Liver (tissue), 9 donors: ENCODE results near the gene PDE4B. TPM values are rescaled to one million over a fixed set of nuclear protein-coding genes. Genes with fewer than 3 reads are reported as not detected.

Experiments used
- DNase-seq: peaks from one replicate; pipeline ENCODE4 v3.0.0-alpha.2; 2017; ENCODE audit warnings: low spot score
- H3K27ac ChIP-seq, 2 donors: one replicate each; pipeline ENCODE4 v1.7.0; 2013; ENCODE audit warnings: inconsistent platforms in 2 of 2, low read length in 2 of 2, control low read depth in 1 of 2, low read depth in 1 of 2, mild to moderate bottlenecking in 1 of 2
- H3K27me3 ChIP-seq, 4 donors: one replicate each; pipeline versions ENCODE4 v1.6.1 to v1.7.0; 2013; ENCODE audit warnings: low read length in 3 of 4, inconsistent platforms in 1 of 4, mild to moderate bottlenecking in 1 of 4, moderate library complexity in 1 of 4; ENCODE audit not compliant: control insufficient read depth in 4 of 4, insufficient read depth in 4 of 4
- H3K36me3 ChIP-seq, 4 donors: one replicate each; pipeline versions ENCODE4 v1.6.1 to v1.7.0; 2013; ENCODE audit warnings: low read length in 3 of 4, mild to moderate bottlenecking in 3 of 4, low read depth in 1 of 4, moderate library complexity in 1 of 4; ENCODE audit not compliant: control insufficient read depth in 4 of 4, insufficient read depth in 3 of 4
- H3K4me1 ChIP-seq, 4 donors: one replicate each; pipeline versions ENCODE4 v1.6.1 to v1.7.0; 2013; ENCODE audit warnings: low read length in 3 of 4, mild to moderate bottlenecking in 3 of 4, moderate library complexity in 1 of 4; ENCODE audit not compliant: control insufficient read depth in 4 of 4, insufficient read depth in 4 of 4
- H3K4me3 ChIP-seq, 3 donors: one replicate each; pipeline versions ENCODE4 v1.6.1 to v1.7.0; 2013; ENCODE audit warnings: low read length in 3 of 3, control low read depth in 1 of 3, low read depth in 1 of 3, mild to moderate bottlenecking in 1 of 3
- H3K9ac ChIP-seq, 2 donors: one replicate each; pipeline ENCODE4 v1.7.0; 2013; ENCODE audit warnings: low read length in 2 of 2, mild to moderate bottlenecking in 2 of 2, moderate library complexity in 2 of 2, control low read depth in 1 of 2, low read depth in 1 of 2
- H3K9me3 ChIP-seq, 4 donors: one replicate each; pipeline versions ENCODE4 v1.6.1 to v1.7.0; 2013; ENCODE audit warnings: low read length in 3 of 4; ENCODE audit not compliant: control insufficient read depth in 4 of 4
- ATF3 ChIP-seq: IDR thresholded peaks from 2 replicates; pipeline ENCODE4 v1.6.1; 2016; ENCODE audit warnings: antibody characterized with exemption
- CTCF ChIP-seq: fragments of 150-350 bp; IDR thresholded peaks from 2 replicates; pipeline ENCODE4 v1.5.1; 2017; ENCODE audit warnings: improper control_type of control experiment, low read depth, low read length; ENCODE audit not compliant: missing input control
- EGR1 ChIP-seq, 2 donors: IDR thresholded peaks; 2 replicates each; pipeline ENCODE4 v1.6.1; 2016 to 2018; ENCODE audit warnings: antibody characterized with exemption in 2 of 2, low read depth in 2 of 2
- FOXA1 ChIP-seq: IDR thresholded peaks from 2 replicates; pipeline ENCODE4 v1.6.1; 2016; ENCODE audit warnings: antibody characterized with exemption
- FOXA2 ChIP-seq: IDR thresholded peaks from 2 replicates; pipeline ENCODE4 v1.6.1; 2016; ENCODE audit warnings: antibody characterized with exemption
- GABPA ChIP-seq, 2 donors: IDR thresholded peaks in 1 of 2; conservative IDR thresholded peaks in 1 of 2; 2 replicates each; pipeline ENCODE4 v1.6.1; 2016; ENCODE audit warnings: antibody characterized with exemption in 2 of 2, mild to moderate bottlenecking in 1 of 2, moderate library complexity in 1 of 2
- HNF4A ChIP-seq, 2 donors: conservative IDR thresholded peaks; 2 replicates each; pipeline ENCODE4 v1.6.1; 2016; ENCODE audit warnings: antibody characterized with exemption in 2 of 2, mild to moderate bottlenecking in 2 of 2
- HNF4G ChIP-seq: IDR thresholded peaks from 2 replicates; pipeline ENCODE4 v1.6.1; 2016; ENCODE audit warnings: antibody characterized with exemption
- JUND ChIP-seq, 2 donors: IDR thresholded peaks; 2 replicates each; pipeline ENCODE4 v1.6.1; 2016; ENCODE audit warnings: antibody characterized with exemption in 2 of 2
- MAX ChIP-seq: IDR thresholded peaks from 2 replicates; pipeline ENCODE4 v1.6.1; 2016; ENCODE audit warnings: antibody characterized with exemption
- NR2F2 ChIP-seq: IDR thresholded peaks from 2 replicates; pipeline ENCODE4 v1.6.1; 2016; ENCODE audit warnings: antibody characterized with exemption
- REST ChIP-seq: IDR thresholded peaks from 2 replicates; pipeline ENCODE4 v1.6.1; 2016; ENCODE audit warnings: antibody characterized with exemption, mild to moderate bottlenecking
- RXRA ChIP-seq, 2 donors: IDR thresholded peaks; 2 replicates each; pipeline ENCODE4 v1.6.1; 2017 to 2018; ENCODE audit warnings: antibody characterized with exemption in 2 of 2, mild to moderate bottlenecking in 1 of 2
- SP1 ChIP-seq: IDR thresholded peaks from 2 replicates; pipeline ENCODE4 v1.6.1; 2018; ENCODE audit warnings: antibody characterized with exemption, mild to moderate bottlenecking
- TAF1 ChIP-seq: conservative IDR thresholded peaks from 2 replicates; pipeline ENCODE4 v1.6.1; 2016; ENCODE audit warnings: antibody characterized with exemption, mild to moderate bottlenecking
- YY1 ChIP-seq: IDR thresholded peaks from 2 replicates; pipeline ENCODE4 v1.6.1; 2016; ENCODE audit warnings: antibody characterized with exemption, mild to moderate bottlenecking
- ZBTB33 ChIP-seq: IDR thresholded peaks from 2 replicates; pipeline ENCODE4 v1.6.1; 2016; ENCODE audit warnings: antibody characterized with exemption
- WGBS: extraction: QIAGEN DNeasy Blood & Tissue Kit; methylation state at CpG from one replicate; pipeline ENCODE4 v1.1.7; 2013; 5-methylcytosine and 5-hydroxymethylcytosine counted together
- polyA plus RNA-seq, 2 donors: library from polyadenylated mRNA; stranded (reverse) in 1 of 2; unstranded in 1 of 2; fragments of 200-250 nt in 1 of 2; fragments of >200 nt in 1 of 2; fragmentation: Nextera tagmentation in 1 of 2; extraction: Ambion mirVana in 1 of 2; gene quantifications; one replicate each; pipeline versions ENCODE4 v1.2.1 to v1.2.3, GENCODE V29; 2013 to 2015
- total RNA-seq, 2 donors: library from RNA; depleted of rRNA; stranded (reverse); fragments of >200 nt; gene quantifications; one replicate each; pipeline ENCODE4 v1.2.3, GENCODE V29; 2014
- donor health status: healthy.
- donor health status: healthy.
- donor health status: healthy.
- donor health status: healthy.
- donor health status: healthy.

Gene PDE4B
- total and polyA plus RNA-seq, 4 donors, result 1.9 to 3.9 (median 2.7) TPM

- TF ChIP-seq REST, result no peak
Observed at GRCh38 chr1:66156144-66156543, 363.4 kb downstream of the PDE4B start (continued).

- Histone ChIP-seq H3K27me3 (peaks cover 0 to 5% (median 2%) of the 10 kb centered on the region in 4 donors), H3K36me3 (no peaks in the 10 kb centered on the region), H3K9ac (no peak overlapping the region), H3K9me3 (no peaks in the 10 kb centered on the region), H3K4me3 (no peak overlapping the region), H3K27ac (no peak overlapping the region), H3K4me1 (no peaks in the 10 kb centered on the region)
- DNase-seq, result no peak
- WGBS, result 91% methylated on average over 1 of the region's 1 CpG
- no peak for TF ChIP-seq ZBTB33
- TF ChIP-seq FOXA1, result no peak
- TF ChIP-seq EGR1 (IDR thresholded peaks at IDR 0.05; ENCODE audit: low read depth in 2 of 2), result no peak
- TF ChIP-seq GABPA (IDR thresholded peaks at IDR 0.05 in 1 of 2, conservative IDR thresholded peaks at IDR 0.05 in 1 of 2), result no peak
- no peak for TF ChIP-seq MAX
- no peak for TF ChIP-seq SP1
- no peak for TF ChIP-seq HNF4A (conservative IDR thresholded peaks at IDR 0.05)
- no peak for TF ChIP-seq HNF4G
- TF ChIP-seq JUND (IDR thresholded peaks at IDR 0.05), result no peak
- no peak for TF ChIP-seq NR2F2
- no peak for TF ChIP-seq FOXA2
- no peak for TF ChIP-seq CTCF
- TF ChIP-seq TAF1, result no peak
- TF ChIP-seq ATF3, result no peak
- no peak for TF ChIP-seq YY1
- TF ChIP-seq RXRA (IDR thresholded peaks at IDR 0.05), result no peak
- TF ChIP-seq REST, result no peak
Observed at GRCh38 chr1:66159800-66160199, 367.1 kb downstream of the PDE4B start.
